HG03025 (cell line): Measurements from ENCODE around the gene OPCML.

ENCODE experiments used
- ATAC-seq: cut with Tn5 transposase; IDR thresholded peaks from one replicate; pipeline ENCODE4 v1.9.1; 2021; ENCODE audit warnings: mild to moderate bottlenecking, moderate library complexity; ENCODE audit not compliant: unreplicated experiment, low FRiP score

Gene OPCML

DNA sequence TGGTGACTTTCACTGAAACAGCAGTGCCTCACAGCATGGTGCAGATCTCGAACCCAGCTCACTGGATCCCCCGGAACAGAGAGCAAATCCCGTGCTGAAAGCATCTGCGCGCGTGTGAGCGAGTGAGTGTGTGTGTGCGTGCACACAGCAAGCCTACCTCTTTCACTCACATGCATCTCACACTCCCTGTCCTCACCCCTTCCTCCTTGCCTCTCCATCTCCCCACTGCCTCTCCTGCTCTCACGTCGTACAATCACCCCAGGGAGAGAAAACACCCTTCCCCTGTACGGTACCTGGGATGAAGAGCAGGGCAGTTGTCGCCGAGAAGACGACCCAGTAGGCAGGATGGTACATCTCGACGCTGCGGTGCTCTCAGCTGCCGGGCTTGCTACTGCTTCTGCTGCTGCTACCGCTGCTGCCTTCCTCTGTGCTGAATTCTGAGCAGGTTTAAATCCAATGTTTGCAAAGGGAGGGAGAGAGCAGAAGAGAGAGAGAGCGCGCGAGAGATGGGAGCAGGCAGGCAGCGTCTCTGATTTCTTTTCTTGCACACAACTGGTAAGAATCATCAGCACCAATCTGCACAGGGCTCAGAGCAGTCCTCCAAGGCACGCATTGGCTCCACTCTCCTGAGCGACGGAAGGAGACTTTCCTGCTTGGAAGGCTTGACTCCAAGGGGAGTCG, at the start of gene OPCML:
OPCML (minus strand) TSS at position 531 of the 681 bp plus-strand sequence.
- ATAC-seq: no peak

- ATAC-seq: no peak
Measured at GRCh38 chr11:133581091-133581490, 48.8 kb upstream of the OPCML start.

GRCh38 chr11:133579165-133580031, 47.1 kb upstream of the OPCML start:
- ATAC-seq: no peak

DNA sequence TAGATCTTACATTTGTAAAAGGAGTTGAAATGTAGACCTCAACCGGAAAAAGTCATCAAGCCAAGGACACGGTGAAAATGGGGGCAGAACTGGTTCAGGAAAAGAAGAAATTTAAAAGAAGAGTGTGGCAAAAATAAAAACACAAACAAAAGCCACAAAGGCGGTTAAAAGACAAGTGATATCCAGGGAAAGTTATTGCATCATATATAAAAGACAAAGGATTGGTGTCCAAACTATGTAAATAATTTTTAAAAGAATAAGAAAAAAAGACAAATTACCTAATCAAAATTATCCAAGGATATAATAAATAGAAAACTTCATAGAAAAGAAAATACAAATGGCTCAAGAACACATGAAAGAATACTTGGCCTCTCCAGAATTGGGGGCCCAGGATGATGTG, 45.1 kb upstream of the OPCML start:
- ATAC-seq: no peak

DNA sequence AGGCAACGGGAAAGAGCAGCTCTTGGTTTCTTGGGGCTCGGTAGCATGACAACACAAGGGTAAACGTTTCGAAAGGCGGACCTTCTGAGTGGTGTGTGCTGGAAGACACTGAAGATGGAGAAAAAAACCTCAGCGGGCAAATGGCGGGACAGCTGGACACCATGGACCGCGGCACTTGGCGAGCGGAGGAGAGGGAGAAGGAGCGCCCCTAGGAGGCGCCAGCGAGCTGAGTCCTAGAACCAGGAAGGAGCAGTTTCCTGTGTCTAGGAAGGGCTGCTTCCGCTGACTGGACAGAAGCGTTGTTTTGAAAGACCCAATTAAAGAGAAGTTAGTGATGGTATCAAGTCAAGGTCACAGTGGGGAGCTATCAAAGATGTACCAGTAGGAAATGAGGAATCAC, 44.0 kb upstream of the OPCML start:
- ATAC-seq: no peak

GRCh38 chr11:133573081-133573480, 40.8 kb upstream of the OPCML start:
- no peak for ATAC-seq

- ATAC-seq: no peak
Measured at GRCh38 chr11:133570376-133570775, 38.1 kb upstream of the OPCML start.

GRCh38 chr11:133563505-133564025, 31.3 kb upstream of the OPCML start:
- no peak for ATAC-seq

DNA sequence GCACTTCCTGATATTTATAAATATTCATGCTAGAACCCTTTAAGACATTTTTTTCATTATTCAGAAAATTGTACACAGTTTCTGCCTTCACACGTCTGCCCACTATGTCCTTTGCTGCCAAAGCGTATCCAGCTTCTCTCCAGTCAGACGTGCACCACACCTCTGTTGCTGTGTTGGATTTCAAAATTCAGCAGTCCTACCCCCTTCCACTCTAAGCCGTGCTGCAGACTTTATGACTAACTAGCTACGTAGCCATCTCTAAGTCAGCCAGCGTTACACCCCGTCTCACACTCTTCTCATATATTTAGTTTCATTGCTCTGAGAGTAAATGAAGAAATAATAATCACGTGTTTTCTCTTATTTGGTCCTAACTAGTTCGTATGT, 28.2 kb upstream of the OPCML start:
- ATAC-seq: no peak

DNA sequence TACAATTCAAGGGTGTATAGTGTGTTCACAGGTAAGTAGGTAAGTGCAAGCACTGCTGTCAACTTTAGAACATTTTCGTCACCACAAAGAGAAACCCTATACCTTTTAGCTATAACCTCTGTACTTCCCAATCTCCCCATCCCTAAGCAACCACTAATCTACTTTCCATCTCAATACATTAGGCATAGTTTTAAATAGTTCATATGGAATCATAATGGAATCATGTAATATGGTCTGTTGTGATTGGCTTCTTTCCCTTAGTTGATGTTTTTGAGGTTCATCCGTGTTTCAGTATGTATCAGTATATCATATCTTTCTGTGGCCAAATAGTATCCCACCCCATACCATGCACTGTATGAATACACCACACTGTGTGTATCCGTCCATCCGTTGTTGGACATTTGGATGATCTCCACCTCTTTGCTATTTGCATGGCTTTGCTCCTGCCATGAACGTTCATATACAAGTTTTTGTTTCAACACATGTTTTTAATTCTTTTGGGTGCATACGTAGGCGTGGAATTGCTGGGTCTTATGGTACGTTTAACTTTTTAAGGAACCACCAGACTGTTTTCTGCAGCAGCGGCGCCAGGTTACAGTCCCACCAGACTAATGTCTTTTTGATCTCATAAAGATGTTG, 27.7 kb upstream of the OPCML start:
- no peak for ATAC-seq

- ATAC-seq: no peak
Measured at GRCh38 chr11:133559382-133559781, 27.1 kb upstream of the OPCML start.

- no peak for ATAC-seq
Measured at GRCh38 chr11:133555034-133555433, 22.7 kb upstream of the OPCML start.

DNA sequence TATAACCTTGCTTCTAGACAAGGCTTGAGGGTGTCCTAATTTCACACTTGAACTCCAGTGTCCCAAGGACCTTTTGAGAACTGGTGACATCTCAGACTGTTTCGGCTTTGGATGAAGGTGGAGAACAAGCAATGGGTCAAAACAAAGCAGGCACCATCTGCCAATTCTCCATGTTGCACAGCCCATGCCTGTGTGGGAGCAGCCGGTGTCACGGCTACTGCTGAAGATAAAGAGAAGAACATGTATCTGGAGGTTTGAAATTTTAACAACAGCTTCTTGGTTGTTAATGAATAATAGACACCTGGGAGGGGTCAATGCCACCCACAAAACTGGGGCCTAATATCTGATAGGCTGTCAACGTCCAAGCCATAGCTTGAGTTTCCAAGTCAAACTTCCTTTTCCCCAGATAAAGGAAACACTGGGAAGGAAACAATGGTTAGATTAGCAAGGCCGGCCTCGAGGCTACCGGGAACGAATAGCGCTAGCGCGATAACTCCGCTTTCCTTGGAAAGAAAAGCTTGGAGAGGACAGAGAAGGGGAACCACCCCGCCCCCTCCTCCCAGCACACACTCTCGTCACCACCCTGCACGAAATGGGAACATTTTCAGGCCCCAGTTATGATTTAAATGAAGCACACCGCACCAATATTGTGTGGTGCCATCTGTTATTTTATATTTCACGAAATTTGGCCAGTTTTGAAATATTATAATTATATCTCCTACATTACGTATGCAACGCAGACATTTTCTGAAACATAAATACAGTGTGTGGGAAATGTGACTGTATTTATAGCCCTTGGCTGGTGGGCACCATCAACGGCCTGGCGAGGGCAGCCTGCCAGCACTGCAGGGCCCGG, 21.8 kb upstream of the OPCML start:
- ATAC-seq: no peak

GRCh38 chr11:133552938-133553337, 20.6 kb upstream of the OPCML start:
- no peak for ATAC-seq

GRCh38 chr11:133551064-133551463, 18.8 kb upstream of the OPCML start:
- ATAC-seq: no peak

DNA sequence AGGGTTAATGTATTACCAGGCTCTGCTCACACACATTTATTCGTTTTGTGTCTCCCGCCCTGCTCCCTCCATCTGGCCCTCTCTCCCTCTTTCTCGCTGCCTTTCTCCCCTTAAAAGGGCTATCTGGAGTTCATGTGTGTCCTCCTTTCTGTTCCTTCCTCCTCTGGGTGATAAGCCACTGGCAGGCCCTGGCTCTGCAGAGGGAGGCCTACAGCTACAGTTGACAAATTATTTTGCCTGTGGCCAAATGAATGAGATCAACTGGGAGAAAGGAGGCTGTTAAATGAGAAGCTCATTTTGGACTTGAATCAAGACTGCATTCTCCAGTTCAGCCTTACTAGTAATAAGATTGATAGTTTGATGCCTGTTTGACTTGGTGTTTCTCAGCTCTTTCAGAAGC, 17.5 kb upstream of the OPCML start:
- ATAC-seq: no peak

DNA sequence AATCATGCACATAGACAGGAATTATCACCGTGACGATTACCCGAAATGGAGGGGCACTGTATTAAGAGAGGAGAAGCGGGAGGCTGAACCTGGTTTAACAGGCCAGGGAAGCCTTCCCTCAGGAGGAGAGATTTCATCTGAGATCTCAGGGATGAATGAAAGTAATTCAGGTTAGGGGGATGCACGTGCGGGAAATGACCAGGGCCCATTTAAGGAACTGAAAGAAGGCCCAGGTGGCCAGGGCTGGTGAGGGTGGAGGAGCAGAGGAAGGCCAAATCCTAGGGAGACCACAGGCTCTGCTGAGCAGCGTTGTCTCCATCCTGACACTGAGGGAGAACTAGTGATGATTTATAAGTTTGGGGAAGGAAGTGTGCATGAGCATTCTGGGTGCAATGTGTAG, 16.3 kb upstream of the OPCML start:
- ATAC-seq: no peak

- no peak for ATAC-seq
Measured at GRCh38 chr11:133547808-133548494, 15.7 kb upstream of the OPCML start.

- no peak for ATAC-seq
Measured at GRCh38 chr11:133545199-133545803, 13.0 kb upstream of the OPCML start.
